Peyer's patch (tissue), 4 donors: Measurements from ENCODE around the gene BACH1. TPM values are rescaled to one million over a fixed set of nuclear protein-coding genes. Genes with fewer than 3 reads are reported as not detected.
"Not testable (repeated sequence)": the region's sequence is repeated elsewhere in the genome, so short reads cannot be mapped to it uniquely, and the experiment has no call there.

Experiments
- DNase-seq, 3 donors: peaks; one replicate each; pipeline ENCODE4 v3.0.0-alpha.2; 2017 to 2019
- H3K27ac ChIP-seq, 4 donors: fragments of 200-600 bp; sonication (generic); one replicate each; pipeline ENCODE4 v1.5.1; 2016 to 2019
- H3K27me3 ChIP-seq, 2 donors: fragments of 200-600 bp; sonication (generic); one replicate each; pipeline ENCODE4 v1.5.1; 2019
- H3K36me3 ChIP-seq, 3 donors: fragments of 200-600 bp; sonication (generic); one replicate each; pipeline ENCODE4 v1.5.1; 2016 to 2019
- H3K4me1 ChIP-seq, 4 donors: fragments of 200-600 bp; sonication (generic); one replicate each; pipeline ENCODE4 v1.5.1; 2016 to 2019
- H3K4me3 ChIP-seq, 4 donors: fragments of 200-600 bp; sonication (generic); 1 replicate in 3 of 4; 2 replicates in 1 of 4; pipeline ENCODE4 v1.5.1; 2016 to 2019; ENCODE audit warnings: mild to moderate bottlenecking in 1 of 4
- H3K9me3 ChIP-seq, 4 donors: fragments of 200-600 bp; sonication (generic); one replicate each; pipeline ENCODE4 v1.5.1; 2016 to 2019; ENCODE audit warnings: mild to moderate bottlenecking in 1 of 4
- POLR2A ChIP-seq, 2 donors: fragments of 450-650 bp; IDR thresholded peaks; one replicate each; pipeline ENCODE4 v1.5.1; 2017; ENCODE audit warnings: antibody characterized with exemption in 2 of 2, mild to moderate bottlenecking in 2 of 2, moderate library complexity in 2 of 2
- total RNA-seq, 4 donors: library from RNA; depleted of rRNA; stranded (reverse); fragments of >200 nt; gene quantifications; one replicate each; pipeline ENCODE4 v1.1.0, GENCODE V29; 2016
- TF ChIP-seq, protein P1 (sequence below), 6 experiments: fragments of 450-650 bp in 4 of 6; fragments of 200-600 bp in 2 of 6; sonication (generic) in 1 of 6; IDR thresholded peaks; one replicate each; pipeline ENCODE4 v1.5.1; 2017 to 2019; ENCODE audit warnings: antibody characterized with exemption in 6 of 6, mild to moderate bottlenecking in 3 of 6, moderate library complexity in 1 of 6

The BACH1 gene
- total RNA-seq, 4 donors from 2014 or later: 52.8 to 72.7 (median 68.3) TPM

DNA sequence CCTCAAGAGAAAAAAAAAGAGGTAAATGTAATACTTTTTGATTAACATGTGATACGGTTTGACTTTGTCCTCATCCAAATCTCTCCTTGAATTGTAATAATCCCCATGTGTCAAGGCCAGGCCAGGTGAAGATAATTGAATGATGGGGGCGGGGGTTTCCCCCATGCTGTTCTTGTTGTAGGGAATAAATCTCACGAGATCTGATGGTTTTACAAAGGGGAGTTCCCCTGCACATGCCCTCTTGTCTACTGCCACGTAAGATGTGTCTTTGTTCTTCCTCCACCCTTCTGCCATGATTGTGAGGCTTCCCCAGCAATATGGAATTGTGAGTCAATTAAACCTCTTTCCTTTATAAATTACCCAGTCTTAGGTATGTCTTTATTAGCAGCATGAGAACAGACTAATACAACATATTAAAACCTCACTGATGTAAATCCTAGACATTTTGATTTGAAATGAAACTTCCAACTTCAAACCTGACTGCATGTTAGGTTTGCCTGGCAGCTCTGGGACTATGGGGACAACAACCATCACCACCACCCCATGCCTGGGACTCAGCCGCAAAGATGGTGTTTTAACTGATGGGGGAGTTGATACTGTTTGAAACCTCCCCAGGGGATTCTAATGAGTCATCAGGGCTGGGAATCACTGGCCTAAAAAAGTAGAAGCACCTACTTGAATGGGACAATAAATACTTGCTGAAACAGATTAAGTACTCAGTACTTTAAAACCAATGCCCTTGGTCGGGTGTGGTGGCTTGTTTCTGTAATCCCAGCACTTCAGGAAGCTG lies 32.8 kb upstream of the BACH1 start:
- no peak overlapping the region for H3K27ac ChIP-seq
- TF ChIP-seq POLR2A (IDR thresholded peaks at IDR 0.05): no peak
- TF ChIP-seq, protein P1, sequence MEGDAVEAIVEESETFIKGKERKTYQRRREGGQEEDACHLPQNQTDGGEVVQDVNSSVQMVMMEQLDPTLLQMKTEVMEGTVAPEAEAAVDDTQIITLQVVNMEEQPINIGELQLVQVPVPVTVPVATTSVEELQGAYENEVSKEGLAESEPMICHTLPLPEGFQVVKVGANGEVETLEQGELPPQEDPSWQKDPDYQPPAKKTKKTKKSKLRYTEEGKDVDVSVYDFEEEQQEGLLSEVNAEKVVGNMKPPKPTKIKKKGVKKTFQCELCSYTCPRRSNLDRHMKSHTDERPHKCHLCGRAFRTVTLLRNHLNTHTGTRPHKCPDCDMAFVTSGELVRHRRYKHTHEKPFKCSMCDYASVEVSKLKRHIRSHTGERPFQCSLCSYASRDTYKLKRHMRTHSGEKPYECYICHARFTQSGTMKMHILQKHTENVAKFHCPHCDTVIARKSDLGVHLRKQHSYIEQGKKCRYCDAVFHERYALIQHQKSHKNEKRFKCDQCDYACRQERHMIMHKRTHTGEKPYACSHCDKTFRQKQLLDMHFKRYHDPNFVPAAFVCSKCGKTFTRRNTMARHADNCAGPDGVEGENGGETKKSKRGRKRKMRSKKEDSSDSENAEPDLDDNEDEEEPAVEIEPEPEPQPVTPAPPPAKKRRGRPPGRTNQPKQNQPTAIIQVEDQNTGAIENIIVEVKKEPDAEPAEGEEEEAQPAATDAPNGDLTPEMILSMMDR (IDR thresholded peaks at IDR 0.05): no peak

DNA sequence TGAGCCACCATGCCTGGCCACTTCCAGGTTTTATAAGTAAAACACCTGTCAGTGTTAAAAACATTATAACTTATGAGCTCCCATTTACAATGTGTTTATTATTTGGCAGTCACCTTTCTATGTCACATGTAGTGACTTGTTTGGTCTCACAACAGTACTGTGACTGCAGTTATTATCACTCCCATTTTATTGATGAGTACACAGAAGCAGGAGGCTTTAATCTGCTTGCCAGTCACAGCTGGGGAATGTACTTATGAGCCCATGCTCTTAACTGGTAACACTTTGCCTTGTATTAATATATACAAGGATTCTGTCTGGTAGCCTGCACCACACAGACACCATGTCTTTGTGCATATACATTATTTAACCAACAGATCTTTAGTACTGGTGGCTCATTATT lies 31.1 kb upstream of the BACH1 start:
- no peak for TF ChIP-seq POLR2A (IDR thresholded peaks at IDR 0.05)
- TF ChIP-seq, protein P1 (IDR thresholded peaks at IDR 0.05): no peak
- no peaks in the 10 kb centered on the region for H3K36me3 ChIP-seq
- no peak for DNase-seq

More for the DNA sequence above, 32.8 kb upstream of the BACH1 start:
- Histone ChIP-seq H3K4me1 (no peaks in the 10 kb centered on the region), H3K9me3 (no peaks in the 10 kb centered on the region), H3K27me3 (no peaks in the 10 kb centered on the region), H3K36me3 (no peaks in the 10 kb centered on the region), H3K4me3 (no peak overlapping the region)
- no peak for DNase-seq

DNA sequence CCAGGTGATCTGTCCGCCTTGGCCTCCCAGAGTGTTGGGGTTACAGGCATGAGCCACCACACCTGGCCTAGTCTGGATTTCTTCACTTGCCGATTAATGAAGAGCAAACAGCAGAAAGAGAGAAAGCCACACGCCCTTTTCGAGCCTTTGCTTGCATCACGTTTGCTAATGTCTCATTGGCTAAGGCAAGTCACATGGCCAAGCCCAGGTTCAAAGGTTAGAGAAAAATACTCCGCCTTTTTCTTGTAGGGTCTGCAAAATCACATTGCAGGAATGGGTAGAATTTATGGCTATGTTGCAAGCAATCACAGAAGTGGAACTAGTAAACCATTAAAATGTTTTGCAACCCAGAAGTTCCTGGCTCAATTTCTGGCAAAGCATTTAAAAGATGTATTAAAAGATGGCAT lies 26.8 kb upstream of the BACH1 start:
- Histone ChIP-seq H3K36me3 (no peaks in the 10 kb centered on the region), H3K27ac (no peak overlapping the region), H3K4me3 (no peak overlapping the region), H3K4me1 (no peaks in the 10 kb centered on the region), H3K27me3 (no peaks in the 10 kb centered on the region), H3K9me3 (no peaks in the 10 kb centered on the region)
- no peak for DNase-seq
- TF ChIP-seq, protein P1 (IDR thresholded peaks at IDR 0.05): no peak
- TF ChIP-seq POLR2A (IDR thresholded peaks at IDR 0.05): no peak

More for the DNA sequence above, 31.1 kb upstream of the BACH1 start:
- H3K27ac ChIP-seq: no peak overlapping the region
- no peak overlapping the region for H3K4me3 ChIP-seq
- H3K27me3 ChIP-seq: no peaks in the 10 kb centered on the region
- H3K4me1 ChIP-seq: no peaks in the 10 kb centered on the region
- H3K9me3 ChIP-seq: no peaks in the 10 kb centered on the region

DNA sequence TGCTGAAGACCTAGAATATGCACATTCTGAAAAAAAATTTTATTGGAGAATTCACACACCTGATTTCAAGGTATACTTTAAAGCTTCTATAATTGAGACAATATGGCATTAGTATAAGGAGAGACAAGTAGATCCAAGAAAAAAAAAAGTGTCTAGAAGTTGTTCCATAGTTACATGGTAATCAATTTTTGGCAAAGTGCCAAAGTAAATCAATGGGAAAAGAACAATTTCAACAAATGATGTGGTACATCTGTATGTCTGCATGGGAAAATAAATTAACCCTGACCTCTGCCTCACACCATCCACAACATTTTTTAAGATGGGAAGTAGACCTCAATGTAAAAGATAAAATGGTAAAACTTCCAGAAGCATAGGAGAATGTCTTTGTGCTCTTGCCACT lies 21.3 kb upstream of the BACH1 start:
- H3K36me3 ChIP-seq: no peaks in the 10 kb centered on the region
- no peak overlapping the region for H3K27ac ChIP-seq
- DNase-seq: no peak
- TF ChIP-seq POLR2A (IDR thresholded peaks at IDR 0.05): no peak
- TF ChIP-seq, protein P1 (IDR thresholded peaks at IDR 0.05): no peak
- no peaks in the 10 kb centered on the region for H3K4me1 ChIP-seq
- H3K4me3 ChIP-seq: no peak overlapping the region
- H3K27me3 ChIP-seq: no peaks in the 10 kb centered on the region
- no peaks in the 10 kb centered on the region for H3K9me3 ChIP-seq

DNA sequence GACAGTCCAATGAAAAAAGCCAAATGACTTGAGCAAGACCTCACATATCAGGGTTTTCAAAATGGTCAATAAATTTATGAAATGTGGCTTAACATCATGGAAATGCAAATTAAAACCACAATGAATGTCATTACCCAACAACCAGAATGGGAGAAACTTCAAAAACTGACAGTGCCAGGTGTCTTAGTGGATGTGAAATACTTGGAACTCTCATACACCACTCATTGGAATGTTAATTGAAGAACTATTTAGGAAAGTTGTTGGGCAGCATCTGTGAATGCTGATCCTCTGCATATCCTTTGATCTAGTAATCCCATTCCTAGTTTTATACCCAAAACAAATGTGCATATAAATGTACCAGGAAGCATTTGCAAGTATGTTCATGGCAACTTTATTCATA lies 19.2 kb upstream of the BACH1 start:
- Histone ChIP-seq H3K27ac (no peak overlapping the region), H3K27me3 (no peaks in the 10 kb centered on the region), H3K4me1 (no peaks in the 10 kb centered on the region), H3K9me3 (no peaks in the 10 kb centered on the region), H3K36me3 (no peaks in the 10 kb centered on the region), H3K4me3 (no peak overlapping the region)
- no peak for DNase-seq
- TF ChIP-seq, protein P1 (IDR thresholded peaks at IDR 0.05): no peak
- no peak for TF ChIP-seq POLR2A (IDR thresholded peaks at IDR 0.05)

DNA sequence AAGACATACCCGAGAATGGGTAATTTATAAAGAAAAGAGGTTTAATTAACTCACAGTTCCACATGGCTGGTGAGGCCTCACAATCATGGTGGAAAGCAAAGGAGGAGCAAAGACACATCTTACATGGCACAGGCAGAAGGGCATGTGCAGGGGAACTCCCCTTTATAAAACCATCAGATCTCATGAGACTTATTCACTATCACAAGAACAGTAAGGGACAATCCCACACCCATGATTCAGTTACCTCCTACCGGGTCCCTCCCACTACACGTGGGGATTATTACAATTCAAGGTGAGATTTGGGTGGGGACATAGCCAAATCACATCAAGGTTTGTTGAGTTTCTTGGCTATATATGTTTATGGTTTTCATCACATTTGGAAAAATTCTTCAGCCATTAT lies 16.9 kb upstream of the BACH1 start:
- not testable (repeated sequence) for H3K36me3 ChIP-seq, DNase-seq, H3K4me1 ChIP-seq, H3K4me3 ChIP-seq, H3K9me3 ChIP-seq, H3K27ac ChIP-seq, H3K27me3 ChIP-seq
